Measurements from ENCODE around the gene SLIT3. TPM values are rescaled to one million over a fixed set of nuclear protein-coding genes. Genes with fewer than 3 reads are reported as not detected.

Gene SLIT3
- total RNA-seq, 8 experiments from 2014 or later, result 6.1 to 159 (median 64.4) TPM

- H3K4me1 ChIP-seq (replicated peaks in 1 of 2), result peaks cover 0 to 3% of the 10 kb centered on the region in 2 donors
- no peak overlapping the region for H3K4me3 ChIP-seq
- in situ Hi-C loops (cut with MboI; ENCODE audit: low pct_unique_long_range_greater_than_20kb in 2 of 9, low sequenced_read_pairs in 9 of 9, unreplicated experiment in 9 of 9), result no loop called here
These were observed 493.7 kb downstream of the SLIT3 start for GRCh38 chr5:168807287-168807686.

GRCh38 chr5:168803541-168803940 is 497.4 kb downstream of the SLIT3 start:
- no peak for ATAC-seq (replicated peaks in 6 of 8)
- in situ Hi-C loops (cut with MboI; ENCODE audit: low pct_unique_long_range_greater_than_20kb in 2 of 9, low sequenced_read_pairs in 9 of 9, unreplicated experiment in 9 of 9), result no loop called here
- H3K4me1 ChIP-seq (replicated peaks in 1 of 2), result peaks cover 10 to 12% of the 10 kb centered on the region in 2 donors
- no peak overlapping the region for H3K27ac ChIP-seq
- 32 to 100% (median 80%) methylated on average over 1 to 3 of the region's 4 CpGs; no CpG with 5 or more reads in 3 of the 10 experiments for WGBS, 10 experiments
- no peak overlapping the region for H3K4me3 ChIP-seq

More at GRCh38 chr5:168807287-168807686, 493.7 kb downstream of the SLIT3 start:
- H3K27ac ChIP-seq, result no peak overlapping the region
- peak in 2 of 8 experiments; percentile 56 to 79 for ATAC-seq (replicated peaks in 6 of 8)

GRCh38 chr5:168802337-168802736 is 498.6 kb downstream of the SLIT3 start:
- 20 to 100% (median 94%) methylated on average over 1 to 5 of the region's 6 CpGs; no CpG with 5 or more reads in 3 of the 10 experiments for WGBS, 10 experiments
- H3K4me3 ChIP-seq, result no peak overlapping the region
- no peak overlapping the region for H3K27ac ChIP-seq
- ATAC-seq (replicated peaks in 6 of 8), result peak in 2 of 8 experiments; percentile 41 to 53
- peaks cover 21 to 22% of the 10 kb centered on the region in 2 donors for H3K4me1 ChIP-seq (replicated peaks in 1 of 2)
- in situ Hi-C loops (cut with MboI; ENCODE audit: low pct_unique_long_range_greater_than_20kb in 2 of 9, low sequenced_read_pairs in 9 of 9, unreplicated experiment in 9 of 9), result no loop called here

GRCh38 chr5:168801567-168801966 is 499.4 kb downstream of the SLIT3 start:
- Histone ChIP-seq H3K27ac (no peak overlapping the region), H3K4me3 (no peak overlapping the region), H3K4me1 (replicated peaks in 1 of 2) (peaks cover 28 to 30% of the 10 kb centered on the region in 2 donors)
- in situ Hi-C loops (cut with MboI; ENCODE audit: low pct_unique_long_range_greater_than_20kb in 2 of 9, low sequenced_read_pairs in 9 of 9, unreplicated experiment in 9 of 9), result no loop called here
- 0 to 100% (median 86%) methylated on average over 1 to 7 of the region's 7 CpGs; no CpG with 5 or more reads in 2 of the 10 experiments for WGBS, 10 experiments
- ATAC-seq (replicated peaks in 6 of 8), result no peak

- H3K4me1 ChIP-seq (replicated peaks in 1 of 2), result peaks cover 37 to 38% of the 10 kb centered on the region in 2 donors
- 47 to 100% (median 81%) methylated on average over 1 to 3 of the region's 3 CpGs; no CpG with 5 or more reads in 3 of the 10 experiments for WGBS, 10 experiments
- peak in 2 of 8 experiments; percentile 48 to 58 for ATAC-seq (replicated peaks in 6 of 8)
- in situ Hi-C loops (cut with MboI; ENCODE audit: low pct_unique_long_range_greater_than_20kb in 2 of 9, low sequenced_read_pairs in 9 of 9, unreplicated experiment in 9 of 9), result no loop called here
- H3K27ac ChIP-seq, result no peak overlapping the region
- no peak overlapping the region for H3K4me3 ChIP-seq
These were observed 500.2 kb downstream of the SLIT3 start for GRCh38 chr5:168800701-168801100.

- H3K27ac ChIP-seq, result peak overlapping the region in 1 of 2 donors; percentile 37
- WGBS, 10 experiments, result 57 to 100% (median 84%) methylated on average over 1 to 5 of the region's 5 CpGs
- H3K4me1 ChIP-seq (replicated peaks in 1 of 2), result peaks cover 61 to 62% of the 10 kb centered on the region in 2 donors
- H3K4me3 ChIP-seq, result no peak overlapping the region
- in situ Hi-C loops (cut with MboI; ENCODE audit: low pct_unique_long_range_greater_than_20kb in 2 of 9, low sequenced_read_pairs in 9 of 9, unreplicated experiment in 9 of 9), result no loop called here
- ATAC-seq (replicated peaks in 6 of 8), result no peak
These were observed 502.6 kb downstream of the SLIT3 start for GRCh38 chr5:168798065-168799023.

GRCh38 chr5:168796593-168797580 is 504.1 kb downstream of the SLIT3 start:
- 21 to 87% (median 56%) methylated on average over 1 to 8 of the region's 12 CpGs; no CpG with 5 or more reads in 4 of the 10 experiments for WGBS, 10 experiments
- Histone ChIP-seq H3K4me3 (no peak overlapping the region), H3K4me1 (replicated peaks in 1 of 2) (peaks cover 62 to 71% of the 10 kb centered on the region in 2 donors), H3K27ac (peak overlapping the region; percentile 33 to 71)
- in situ Hi-C loops (cut with MboI; ENCODE audit: low pct_unique_long_range_greater_than_20kb in 2 of 9, low sequenced_read_pairs in 9 of 9, unreplicated experiment in 9 of 9), result no loop called here
- ATAC-seq (replicated peaks in 6 of 8), result peak in 5 of 8 experiments; percentile 40 to 56 (median 52)

GRCh38 chr5:168796000-168796399 is 504.9 kb downstream of the SLIT3 start:
- no peak for ATAC-seq (replicated peaks in 6 of 8)

GRCh38 chr5:168793841-168794837 is 506.8 kb downstream of the SLIT3 start:
- Histone ChIP-seq H3K4me3 (no peak overlapping the region), H3K27ac (peak overlapping the region; percentile 67 to 82), H3K4me1 (replicated peaks in 1 of 2) (peaks cover 76 to 92% of the 10 kb centered on the region in 2 donors)
- in situ Hi-C loops (cut with MboI; ENCODE audit: low pct_unique_long_range_greater_than_20kb in 2 of 9, low sequenced_read_pairs in 9 of 9, unreplicated experiment in 9 of 9), result no loop called here
- WGBS, 10 experiments, result 12 to 71% (median 49%) methylated on average over 1 to 12 of the region's 15 CpGs
- peak; percentile 53 to 93 (median 88) for ATAC-seq (replicated peaks in 6 of 8)

More at GRCh38 chr5:168796000-168796399, 504.9 kb downstream of the SLIT3 start:
- WGBS, 10 experiments, result 20 to 100% (median 70%) methylated on average over 1 to 2 of the region's 4 CpGs; no CpG with 5 or more reads in 5 of the 10 experiments
- in situ Hi-C loops (cut with MboI; ENCODE audit: low pct_unique_long_range_greater_than_20kb in 2 of 9, low sequenced_read_pairs in 9 of 9, unreplicated experiment in 9 of 9), result no loop called here
- Histone ChIP-seq H3K4me1 (replicated peaks in 1 of 2) (peaks cover 63 to 79% of the 10 kb centered on the region in 2 donors), H3K4me3 (no peak overlapping the region), H3K27ac (peak overlapping the region in 1 of 2 donors; percentile 71)

- H3K27ac ChIP-seq, result no peak overlapping the region
- in situ Hi-C loops (cut with MboI; ENCODE audit: low pct_unique_long_range_greater_than_20kb in 2 of 9, low sequenced_read_pairs in 9 of 9, unreplicated experiment in 9 of 9), result no loop called here
- H3K4me3 ChIP-seq, result no peak overlapping the region
- ATAC-seq (replicated peaks in 6 of 8), result no peak
- peaks cover 68 to 89% of the 10 kb centered on the region in 2 donors for H3K4me1 ChIP-seq (replicated peaks in 1 of 2)
- 0 to 100% (median 80%) methylated on average over 1 to 2 of the region's 2 CpGs; no CpG with 5 or more reads in 4 of the 10 experiments for WGBS, 10 experiments
These were observed 508.3 kb downstream of the SLIT3 start for GRCh38 chr5:168792678-168793077.

- in situ Hi-C loops (cut with MboI; ENCODE audit: low pct_unique_long_range_greater_than_20kb in 2 of 9, low sequenced_read_pairs in 9 of 9, unreplicated experiment in 9 of 9), result no loop called here
- 63 to 99% (median 89%) methylated on average over 2 to 10 of the region's 13 CpGs; no CpG with 5 or more reads in 3 of the 10 experiments for WGBS, 10 experiments
- H3K27ac ChIP-seq, result no peak overlapping the region
- no peak for ATAC-seq (replicated peaks in 6 of 8)
- no peak overlapping the region for H3K4me3 ChIP-seq
- peaks cover 63 to 89% of the 10 kb centered on the region in 2 donors for H3K4me1 ChIP-seq (replicated peaks in 1 of 2)
These were observed 510.2 kb downstream of the SLIT3 start for GRCh38 chr5:168790671-168791250.

All from motor neuron (in vitro differentiated cells).